Measurements from ENCODE around the gene IRF2BP2. TPM values are rescaled to one million over a fixed set of nuclear protein-coding genes. Genes with fewer than 3 reads are reported as not detected.
"Not testable (repeated sequence)": the region's sequence is repeated elsewhere in the genome, so short reads cannot be mapped to it uniquely, and the experiment has no call there.

The IRF2BP2 gene
- total RNA-seq, 1 experiment from 2014 or later: 60.8 TPM

DNA sequence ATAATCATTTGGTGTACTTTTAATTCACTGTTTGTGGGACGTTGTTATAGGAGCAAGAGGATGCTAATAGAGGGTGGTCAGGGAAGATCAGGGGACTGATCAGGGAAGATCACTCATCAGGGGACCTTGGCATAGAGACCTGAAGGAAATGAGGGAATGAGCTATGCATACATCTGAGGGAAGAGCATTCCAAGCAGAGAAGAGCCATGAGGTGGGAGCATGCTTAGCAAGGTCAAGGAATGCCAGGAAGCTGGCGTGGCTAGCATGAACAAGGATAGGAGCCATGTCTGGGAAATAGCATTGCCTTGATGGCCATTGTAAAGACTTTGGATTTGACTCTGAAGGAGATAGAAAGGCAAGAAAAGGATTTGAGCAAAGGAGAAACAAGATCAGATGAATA, 14.1 kb downstream of the IRF2BP2 start:
- no peak for DNase-seq (ENCODE audit: low read depth in 1 of 2, low spot score in 2 of 2)
- H3K36me3 ChIP-seq: no peaks in the 10 kb centered on the region
- no peaks in the 10 kb centered on the region for H3K27me3 ChIP-seq (replicated peaks)
- peaks cover 37% of the 10 kb centered on the region for H3K4me1 ChIP-seq (replicated peaks)
- H3K27ac ChIP-seq: no peak overlapping the region
- H3K9me3 ChIP-seq (replicated peaks): no peaks in the 10 kb centered on the region
- no peak overlapping the region for H3K4me3 ChIP-seq

DNA sequence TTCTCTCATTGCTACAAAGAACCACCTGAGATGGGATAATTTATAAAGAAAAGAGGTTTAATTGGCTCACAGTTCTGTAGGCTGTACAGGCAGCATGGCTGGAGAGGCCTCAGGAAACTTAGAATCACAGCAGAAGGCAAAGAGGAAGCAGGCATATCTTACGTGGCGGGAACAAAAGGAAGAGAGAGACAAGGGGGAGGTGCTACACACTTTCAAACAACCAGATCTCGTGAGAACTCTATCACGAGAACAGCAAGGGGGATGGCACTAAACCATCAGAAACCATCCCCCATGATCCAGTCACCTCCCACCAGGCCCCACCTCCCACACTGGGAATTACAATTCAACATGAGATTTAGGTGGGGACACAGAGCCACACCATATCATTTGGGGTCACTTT, 15.4 kb downstream of the IRF2BP2 start:
- not testable (repeated sequence) for H3K9me3 ChIP-seq (replicated peaks); H3K27ac ChIP-seq; H3K36me3 ChIP-seq; H3K4me3 ChIP-seq; H3K27me3 ChIP-seq (replicated peaks); DNase-seq (ENCODE audit: low read depth in 1 of 2, low spot score in 2 of 2)
- peaks cover 33% of the 10 kb centered on the region for H3K4me1 ChIP-seq (replicated peaks)

DNA sequence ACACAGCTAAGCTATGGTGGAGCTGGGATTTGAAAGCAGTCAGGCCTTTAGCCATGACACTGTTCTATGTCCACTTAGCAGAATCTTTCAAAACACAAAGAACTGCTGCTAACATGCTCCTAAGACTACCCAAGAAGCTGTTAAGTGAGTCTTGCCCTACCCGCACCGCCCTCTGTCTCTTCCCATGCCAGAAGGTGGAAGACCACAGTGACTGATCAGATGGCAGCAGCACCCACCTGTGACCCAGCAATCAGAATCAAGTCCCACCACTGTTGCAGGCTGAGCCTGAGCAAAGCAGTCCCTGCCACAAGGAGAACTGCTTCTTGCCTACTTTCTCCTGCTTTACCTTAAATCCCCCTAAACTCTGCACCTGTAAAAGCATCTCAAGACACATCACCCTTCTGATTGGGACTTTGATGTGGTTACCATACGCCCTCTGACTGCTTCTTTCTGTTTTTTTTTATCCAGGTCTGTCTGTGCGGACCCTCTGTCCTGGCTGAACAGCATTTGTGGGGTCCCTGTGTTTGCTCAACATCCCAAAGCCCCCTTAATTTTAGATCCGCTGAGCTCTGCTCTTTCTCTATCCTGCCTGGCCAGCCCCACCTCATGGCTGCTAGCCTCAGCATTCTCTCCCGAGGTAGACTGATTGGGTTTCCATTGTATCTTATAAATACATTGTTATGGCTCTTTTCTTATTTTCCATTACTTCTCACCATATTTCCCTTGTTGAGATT, 16.0 kb downstream of the IRF2BP2 start:
- H3K4me3 ChIP-seq: no peak overlapping the region
- no peaks in the 10 kb centered on the region for H3K9me3 ChIP-seq (replicated peaks)
- peak; percentile 66 to 69 for DNase-seq (ENCODE audit: low read depth in 1 of 2, low spot score in 2 of 2)
- peaks cover 33% of the 10 kb centered on the region for H3K4me1 ChIP-seq (replicated peaks)
- H3K27me3 ChIP-seq (replicated peaks): no peaks in the 10 kb centered on the region
- H3K27ac ChIP-seq: no peak overlapping the region
- no peaks in the 10 kb centered on the region for H3K36me3 ChIP-seq

DNA sequence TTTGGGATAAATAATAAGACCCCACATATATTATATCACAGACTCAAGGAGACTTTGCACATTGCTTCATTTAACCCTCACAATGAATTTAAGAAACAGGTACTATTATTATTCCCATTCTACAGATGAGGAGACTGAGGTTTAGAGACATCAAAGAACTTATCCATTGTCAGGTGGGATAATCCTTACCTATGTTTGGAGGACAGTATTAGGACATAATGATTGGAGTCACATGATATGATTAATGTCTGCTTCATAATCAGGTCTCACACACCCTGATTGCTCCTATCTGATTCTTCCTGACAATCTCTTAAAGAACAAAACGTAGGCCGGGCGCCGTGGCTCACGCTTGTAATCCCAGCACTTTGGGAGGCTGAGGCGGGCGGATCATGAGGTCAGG, 16.9 kb downstream of the IRF2BP2 start:
- Histone ChIP-seq H3K4me3 (no peak overlapping the region), H3K27ac (no peak overlapping the region), H3K4me1 (replicated peaks) (peaks cover 36% of the 10 kb centered on the region), H3K9me3 (replicated peaks) (no peaks in the 10 kb centered on the region), H3K36me3 (no peaks in the 10 kb centered on the region), H3K27me3 (replicated peaks) (no peaks in the 10 kb centered on the region)
- DNase-seq (ENCODE audit: low read depth in 1 of 2, low spot score in 2 of 2): no peak

DNA sequence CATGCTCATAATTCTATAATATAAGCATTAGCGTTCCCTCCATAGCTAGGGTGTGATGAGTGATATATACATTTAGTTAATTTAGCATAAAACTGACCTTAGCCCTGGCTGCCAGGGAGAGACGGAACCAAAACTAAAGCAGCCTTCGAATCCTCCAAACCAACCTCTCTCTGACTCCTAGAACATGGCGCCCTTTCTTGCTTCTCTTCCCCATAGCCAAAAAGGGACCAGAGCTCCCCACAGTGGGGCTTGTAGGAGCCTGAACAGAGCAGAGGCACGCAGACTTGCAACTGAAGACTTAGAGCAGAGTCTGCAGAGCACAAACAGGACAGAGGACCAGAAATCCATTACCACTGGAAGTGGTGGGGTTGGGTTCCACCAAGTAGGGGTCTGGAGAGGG, 17.7 kb downstream of the IRF2BP2 start:
- no peak for DNase-seq (ENCODE audit: low read depth in 1 of 2, low spot score in 2 of 2)
- H3K27me3 ChIP-seq (replicated peaks): no peaks in the 10 kb centered on the region
- H3K9me3 ChIP-seq (replicated peaks): no peaks in the 10 kb centered on the region

DNA sequence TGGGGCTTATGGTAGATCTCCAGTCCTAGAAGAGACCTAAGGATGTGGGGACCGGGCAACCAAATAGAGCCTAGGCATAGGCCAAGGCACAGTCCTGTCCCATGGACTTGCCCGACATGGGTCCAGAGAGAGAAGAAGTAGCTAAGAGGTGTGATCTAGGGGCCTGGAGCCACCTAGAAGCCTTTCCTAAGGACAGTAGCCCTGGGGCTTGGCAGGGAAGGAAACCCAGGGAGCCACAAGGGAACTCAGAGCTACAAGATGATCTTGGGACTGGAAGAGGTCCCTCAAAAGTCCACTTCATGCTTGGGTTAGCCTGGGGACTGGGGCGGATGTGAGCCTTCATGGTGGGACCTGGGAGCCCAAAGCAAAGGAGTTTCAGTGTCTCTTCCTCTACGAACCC, 18.8 kb downstream of the IRF2BP2 start:
- Histone ChIP-seq H3K9me3 (replicated peaks) (no peaks in the 10 kb centered on the region), H3K36me3 (no peaks in the 10 kb centered on the region), H3K4me1 (replicated peaks) (peaks cover 54% of the 10 kb centered on the region), H3K4me3 (no peak overlapping the region), H3K27ac (no peak overlapping the region), H3K27me3 (replicated peaks) (no peaks in the 10 kb centered on the region)
- no peak for DNase-seq (ENCODE audit: low read depth in 1 of 2, low spot score in 2 of 2)

More for the DNA sequence above, 17.7 kb downstream of the IRF2BP2 start:
- no peak overlapping the region for H3K27ac ChIP-seq
- H3K4me1 ChIP-seq (replicated peaks): peaks cover 45% of the 10 kb centered on the region
- no peaks in the 10 kb centered on the region for H3K36me3 ChIP-seq
- H3K4me3 ChIP-seq: no peak overlapping the region

DNA sequence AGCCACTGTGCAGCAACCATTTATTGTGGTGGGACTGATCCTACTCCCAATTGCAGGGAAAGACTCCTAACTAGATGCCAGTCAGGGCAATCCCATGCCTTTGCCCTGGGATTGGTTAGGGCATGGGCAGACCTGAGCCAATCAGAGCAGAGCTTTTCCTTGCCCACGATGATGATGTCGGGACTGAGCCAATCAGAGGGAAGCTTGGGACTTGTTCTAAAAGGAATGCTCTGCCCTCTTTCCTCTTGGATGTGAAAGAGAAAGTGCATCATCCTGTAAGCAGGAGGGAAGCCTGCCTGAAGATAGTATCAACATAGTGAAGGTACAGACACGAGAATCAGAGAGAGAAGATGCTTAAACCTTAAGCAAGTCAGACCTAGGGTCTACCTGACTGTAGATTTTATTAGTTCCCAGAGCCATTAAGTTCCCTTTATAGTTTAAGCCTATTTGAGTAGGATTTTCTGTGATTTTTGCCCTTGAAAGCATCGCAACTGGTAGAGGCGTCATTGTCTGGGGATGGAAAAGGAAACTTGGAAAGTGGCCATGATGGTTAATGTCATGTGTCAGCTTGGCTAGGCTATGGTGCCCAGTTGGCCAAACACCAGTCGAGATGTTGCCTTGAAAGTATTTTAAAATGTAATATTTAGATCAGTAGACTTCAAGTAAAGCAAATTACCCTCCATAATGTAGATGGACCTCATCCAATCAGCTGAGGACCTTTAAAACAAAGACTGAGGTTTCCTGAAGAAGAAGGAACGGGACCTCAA, 19.9 kb downstream of the IRF2BP2 start:
- DNase-seq (ENCODE audit: low read depth in 1 of 2, low spot score in 2 of 2): peak; percentile 67 to 71
- Histone ChIP-seq H3K36me3 (no peaks in the 10 kb centered on the region), H3K27me3 (replicated peaks) (no peaks in the 10 kb centered on the region), H3K4me3 (no peak overlapping the region), H3K9me3 (replicated peaks) (no peaks in the 10 kb centered on the region), H3K27ac (peak overlapping the region; percentile 33), H3K4me1 (replicated peaks) (peaks cover 65% of the 10 kb centered on the region)

DNA sequence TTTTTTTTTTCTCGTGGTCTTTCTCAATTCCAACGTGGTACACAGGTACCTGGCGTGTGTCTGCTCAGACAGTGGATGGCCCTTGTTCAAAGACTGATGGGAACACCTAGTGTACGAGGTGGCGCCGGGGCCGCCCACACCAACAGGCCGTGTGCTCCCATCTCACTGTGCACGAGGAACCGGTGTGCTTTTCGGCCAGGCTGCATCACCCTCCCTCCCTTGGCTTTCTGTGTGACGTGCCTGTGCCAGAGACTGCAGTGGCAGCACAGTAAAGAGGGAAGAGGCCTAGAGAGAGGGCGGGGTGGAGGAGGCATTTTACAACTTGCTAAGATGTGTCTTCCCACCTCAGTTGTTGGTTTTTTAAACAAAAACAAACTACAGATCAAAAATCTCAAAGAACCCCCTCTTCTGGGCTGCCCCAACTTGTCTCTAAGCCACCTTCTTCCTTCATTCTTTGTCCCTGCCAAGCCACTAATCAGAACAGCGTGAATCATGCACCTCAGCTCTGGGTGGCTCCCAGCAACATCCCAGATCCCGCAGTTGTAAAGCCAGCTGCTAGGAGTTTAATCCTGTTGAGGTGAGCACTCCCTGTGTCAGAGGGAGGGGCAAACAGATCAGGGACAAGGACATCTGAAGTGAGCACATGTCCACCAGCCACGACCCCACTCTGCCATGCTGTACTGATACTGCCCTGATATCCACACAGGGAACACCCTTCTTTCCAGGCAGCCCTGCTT, 20.7 kb downstream of the IRF2BP2 start:
- Histone ChIP-seq H3K4me3 (no peak overlapping the region), H3K4me1 (replicated peaks) (peaks cover 70% of the 10 kb centered on the region), H3K36me3 (no peaks in the 10 kb centered on the region), H3K9me3 (replicated peaks) (no peaks in the 10 kb centered on the region), H3K27me3 (replicated peaks) (no peaks in the 10 kb centered on the region), H3K27ac (peak overlapping the region; percentile 33)
- peak; percentile 77 to 84 for DNase-seq (ENCODE audit: low read depth in 1 of 2, low spot score in 2 of 2)

DNA sequence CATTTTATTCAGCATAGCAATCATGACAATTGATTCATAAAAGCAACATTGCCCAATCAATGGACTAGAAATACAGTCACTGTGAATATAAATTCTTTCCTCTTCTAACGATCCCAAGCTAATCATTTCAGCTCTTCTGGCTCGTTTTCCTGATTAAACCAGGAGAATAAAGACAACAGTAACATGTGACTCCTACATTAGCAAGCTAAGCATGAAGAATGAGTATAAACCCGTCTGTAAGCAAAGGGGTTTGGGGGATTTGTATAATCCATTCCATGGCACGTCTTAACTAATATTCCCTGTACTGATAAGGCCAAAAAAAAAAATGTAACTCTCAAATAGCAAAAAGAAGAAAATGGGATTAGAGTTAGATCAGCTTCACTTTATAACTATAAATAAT, 21.6 kb downstream of the IRF2BP2 start:
- Histone ChIP-seq H3K4me3 (no peak overlapping the region), H3K4me1 (replicated peaks) (peaks cover 61% of the 10 kb centered on the region), H3K27ac (peak overlapping the region; percentile 33), H3K36me3 (no peaks in the 10 kb centered on the region), H3K27me3 (replicated peaks) (no peaks in the 10 kb centered on the region), H3K9me3 (replicated peaks) (no peaks in the 10 kb centered on the region)
- no peak for DNase-seq (ENCODE audit: low read depth in 1 of 2, low spot score in 2 of 2)

DNA sequence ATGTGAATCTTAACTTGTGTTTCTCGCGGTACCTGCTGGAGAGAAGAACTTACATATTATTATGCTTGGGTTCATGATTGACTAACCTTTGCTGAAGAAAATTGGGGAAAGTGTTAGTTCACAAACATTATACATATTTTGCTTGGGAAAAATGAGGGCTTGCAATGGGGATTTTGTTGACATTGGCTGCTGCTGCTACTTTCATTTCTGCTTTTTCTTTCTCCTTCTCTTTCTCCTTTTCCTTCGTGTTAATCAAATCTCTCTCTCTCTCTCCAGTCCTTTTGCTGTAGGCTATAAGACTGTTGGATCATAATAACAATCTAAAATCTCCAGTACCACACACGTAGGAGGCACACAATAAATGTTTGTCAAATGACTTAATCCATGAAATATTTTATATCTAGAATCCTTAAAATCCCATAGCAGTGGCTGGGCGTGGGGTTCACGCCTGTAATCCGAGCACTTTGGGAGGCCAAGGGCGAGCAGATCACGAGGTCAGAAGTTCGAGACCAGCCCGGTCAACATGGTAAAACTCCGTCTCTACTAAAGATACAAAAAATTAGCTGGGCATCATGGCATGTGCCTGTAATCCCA, 23.0 kb downstream of the IRF2BP2 start:
- H3K36me3 ChIP-seq: no peaks in the 10 kb centered on the region
- H3K9me3 ChIP-seq (replicated peaks): no peaks in the 10 kb centered on the region
- H3K27me3 ChIP-seq (replicated peaks): no peaks in the 10 kb centered on the region
- H3K4me3 ChIP-seq: no peak overlapping the region
- DNase-seq (ENCODE audit: low read depth in 1 of 2, low spot score in 2 of 2): peak; percentile 80 to 89
- peak overlapping the region; percentile 65 for H3K27ac ChIP-seq
- peaks cover 57% of the 10 kb centered on the region for H3K4me1 ChIP-seq (replicated peaks)

DNA sequence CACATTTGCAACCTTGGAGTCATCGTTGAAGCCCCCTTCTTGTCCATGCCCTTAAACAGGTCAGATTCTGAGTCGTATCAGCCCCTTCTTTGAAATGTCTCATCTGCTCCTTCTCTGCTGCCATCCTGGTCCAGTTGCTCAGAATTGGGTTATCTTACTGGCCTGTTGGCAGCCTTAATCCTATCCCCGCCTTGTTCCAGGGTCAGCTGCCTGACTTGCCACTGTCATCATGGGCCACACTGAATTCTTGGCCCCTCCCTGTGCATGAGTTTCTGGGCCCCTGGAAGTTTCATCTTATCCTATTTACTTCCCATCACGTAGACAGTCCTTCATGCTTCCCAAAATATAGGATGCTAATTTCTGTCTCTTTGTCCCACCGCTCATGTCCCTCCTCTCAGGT, 23.7 kb downstream of the IRF2BP2 start:
- peak in 1 of 2 experiments; percentile 25 for DNase-seq (ENCODE audit: low read depth in 1 of 2, low spot score in 2 of 2)
- H3K9me3 ChIP-seq (replicated peaks): no peaks in the 10 kb centered on the region
- no peak overlapping the region for H3K4me3 ChIP-seq
- no peaks in the 10 kb centered on the region for H3K36me3 ChIP-seq
- H3K27me3 ChIP-seq (replicated peaks): no peaks in the 10 kb centered on the region
- H3K4me1 ChIP-seq (replicated peaks): peaks cover 57% of the 10 kb centered on the region
- peak overlapping the region; percentile 65 for H3K27ac ChIP-seq

DNA sequence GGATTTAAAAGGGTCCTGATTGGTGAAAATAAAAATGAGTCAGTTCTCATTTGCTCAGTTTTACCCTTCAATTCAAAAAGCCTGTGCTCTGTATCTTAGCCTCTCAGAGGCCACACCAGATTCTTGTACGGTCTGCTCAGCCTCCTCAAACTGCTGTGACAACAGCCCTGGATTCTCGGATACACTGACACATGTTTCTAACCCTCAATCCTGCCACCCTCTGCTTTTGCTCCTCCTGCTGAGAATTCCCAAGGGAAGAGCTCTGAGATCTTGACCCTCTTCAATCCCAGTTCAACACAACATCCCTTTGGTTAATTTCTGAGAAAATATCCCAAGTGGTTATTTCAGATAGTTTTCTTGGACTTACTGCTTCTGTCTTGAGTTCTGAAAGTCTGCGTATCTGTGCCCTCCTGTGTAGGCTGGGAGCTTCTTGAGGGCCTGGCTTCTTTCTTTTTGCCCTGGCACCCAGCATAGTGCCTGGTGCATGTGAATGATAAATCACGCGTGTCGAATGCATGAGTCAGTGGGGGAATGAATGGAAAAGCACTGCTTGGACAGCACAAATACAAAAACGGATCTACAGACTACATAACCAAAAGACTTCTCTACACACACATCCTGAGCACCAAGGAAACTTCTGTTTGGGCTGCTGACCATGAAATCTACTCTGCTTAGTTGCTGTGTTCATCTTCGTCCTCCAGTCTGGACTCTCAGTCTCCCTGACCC, 24.5 kb downstream of the IRF2BP2 start:
- H3K4me1 ChIP-seq (replicated peaks): peaks cover 57% of the 10 kb centered on the region
- no peaks in the 10 kb centered on the region for H3K27me3 ChIP-seq (replicated peaks)

DNA sequence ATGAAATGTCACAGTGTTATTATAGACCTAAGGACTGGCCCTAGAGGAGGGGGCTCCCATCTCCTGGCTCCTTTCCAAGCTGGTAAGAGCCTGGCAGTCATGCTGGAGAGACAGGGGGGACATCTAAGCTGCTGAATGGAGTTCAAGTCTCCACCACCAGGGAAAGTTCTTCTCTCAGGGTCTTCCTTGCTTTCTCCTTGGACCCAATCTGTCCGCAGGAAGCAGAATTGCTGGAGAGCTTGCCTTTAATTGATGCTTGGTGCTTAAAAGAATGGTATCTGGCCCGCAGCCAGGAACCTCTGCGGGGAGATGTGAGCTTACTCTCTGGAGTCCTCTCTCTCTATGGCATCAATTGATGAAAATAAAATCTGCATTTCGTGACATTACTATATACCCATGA, 25.1 kb downstream of the IRF2BP2 start:
- Histone ChIP-seq H3K27me3 (replicated peaks) (no peaks in the 10 kb centered on the region), H3K4me1 (replicated peaks) (peaks cover 54% of the 10 kb centered on the region), H3K4me3 (no peak overlapping the region), H3K27ac (peak overlapping the region; percentile 65), H3K36me3 (no peaks in the 10 kb centered on the region), H3K9me3 (replicated peaks) (no peaks in the 10 kb centered on the region)
- peak; percentile 54 to 57 for DNase-seq (ENCODE audit: low read depth in 1 of 2, low spot score in 2 of 2)

More for the DNA sequence above, 24.5 kb downstream of the IRF2BP2 start:
- DNase-seq (ENCODE audit: low read depth in 1 of 2, low spot score in 2 of 2): peak; percentile 68 to 70
- Histone ChIP-seq H3K36me3 (no peaks in the 10 kb centered on the region), H3K9me3 (replicated peaks) (no peaks in the 10 kb centered on the region), H3K27ac (peak overlapping the region; percentile 65), H3K4me3 (no peak overlapping the region)

Data from SJSA1 (cell line).